Loucy (cell line): ENCODE data around the gene KLHL17.
"Not testable (repeated sequence)": the region's sequence is repeated elsewhere in the genome, so short reads cannot be mapped to it uniquely, and the experiment has no call there.

Experiments
- H2AFZ ChIP-seq: fragments of 200-600 bp; sonication (generic); 2 replicates; pipeline ENCODE4 v1.6.0; 2016; ENCODE audit warnings: antibody characterized with exemption, mild to moderate bottlenecking, low read length, moderate library complexity
- H3F3A ChIP-seq: fragments of 200-600 bp; 2 replicates; pipeline ENCODE4 v1.6.0; 2016; ENCODE audit warnings: antibody characterized with exemption, low read depth, mild to moderate bottlenecking
- H3K27me3 ChIP-seq: fragments of 200-600 bp; sonication (generic); 2 replicates; pipeline ENCODE4 v1.6.1; 2014; ENCODE audit warnings: low read length, mild to moderate bottlenecking; ENCODE audit not compliant: insufficient read depth, poor library complexity, severe bottlenecking
- H3K36me3 ChIP-seq: fragments of 200-600 bp; sonication (generic); 2 replicates; pipeline ENCODE4 v1.6.1; 2016; ENCODE audit warnings: low read length; ENCODE audit not compliant: insufficient read depth
- H3K4me1 ChIP-seq: fragments of 200-600 bp; sonication (generic); 2 replicates; pipeline ENCODE4 v1.5.1; 2014; ENCODE audit warnings: low read length, mild to moderate bottlenecking; ENCODE audit not compliant: insufficient read depth, poor library complexity, severe bottlenecking
- H3K4me2 ChIP-seq: fragments of 200-600 bp; sonication (generic); 2 replicates; pipeline ENCODE4 v1.6.0; 2014; ENCODE audit warnings: antibody characterized with exemption, low read length, low read depth, mild to moderate bottlenecking; ENCODE audit not compliant: poor library complexity, severe bottlenecking
- H3K4me3 ChIP-seq: fragments of 200-600 bp; sonication (generic); 2 replicates; pipeline ENCODE4 v1.5.1; 2014; ENCODE audit warnings: low read length, mild to moderate bottlenecking, mixed read lengths; ENCODE audit not compliant: poor library complexity, severe bottlenecking
- H3K79me2 ChIP-seq: fragments of 200-600 bp; sonication (generic); 2 replicates; pipeline ENCODE4 v1.6.1; 2014; ENCODE audit warnings: low read length; ENCODE audit not compliant: insufficient read depth
- H3K9ac ChIP-seq: fragments of 200-600 bp; sonication (generic); 2 replicates; pipeline ENCODE4 v1.6.0; 2014; ENCODE audit warnings: mild to moderate bottlenecking, low read depth, low read length, moderate library complexity; ENCODE audit not compliant: poor library complexity, severe bottlenecking
- H3K9me2 ChIP-seq: fragments of 200-600 bp; sonication (generic); replicated peaks from 2 replicates; pipeline ENCODE4 v1.6.1; 2016; ENCODE audit warnings: low read depth, low read length, mixed read lengths
- H3K9me3 ChIP-seq: fragments of 200-600 bp; sonication (generic); 2 replicates; pipeline ENCODE4 v1.6.1; 2014; ENCODE audit warnings: mild to moderate bottlenecking, antibody characterized with exemption, low read length, low read depth; ENCODE audit not compliant: insufficient read depth
- H4K20me1 ChIP-seq: fragments of 200-600 bp; sonication (generic); 2 replicates; pipeline ENCODE4 v1.6.0; 2014; ENCODE audit warnings: antibody characterized with exemption, low read length, mild to moderate bottlenecking; ENCODE audit not compliant: insufficient read depth, poor library complexity, severe bottlenecking
- EZH2phosphoT487 ChIP-seq: fragments of 200-600 bp; IDR thresholded peaks from 2 replicates; pipeline ENCODE4 v1.6.1; 2018; ENCODE audit warnings: antibody characterized with exemption, mild to moderate bottlenecking, moderate library complexity, borderline replicate concordance
- TF ChIP-seq, protein P1 (sequence below): fragments of 200-600 bp; sonication (generic); conservative IDR thresholded peaks from 2 replicates; pipeline ENCODE4 v1.5.1; 2014; ENCODE audit warnings: mild to moderate bottlenecking, antibody characterized with exemption, low read length

The KLHL17 gene

DNA sequence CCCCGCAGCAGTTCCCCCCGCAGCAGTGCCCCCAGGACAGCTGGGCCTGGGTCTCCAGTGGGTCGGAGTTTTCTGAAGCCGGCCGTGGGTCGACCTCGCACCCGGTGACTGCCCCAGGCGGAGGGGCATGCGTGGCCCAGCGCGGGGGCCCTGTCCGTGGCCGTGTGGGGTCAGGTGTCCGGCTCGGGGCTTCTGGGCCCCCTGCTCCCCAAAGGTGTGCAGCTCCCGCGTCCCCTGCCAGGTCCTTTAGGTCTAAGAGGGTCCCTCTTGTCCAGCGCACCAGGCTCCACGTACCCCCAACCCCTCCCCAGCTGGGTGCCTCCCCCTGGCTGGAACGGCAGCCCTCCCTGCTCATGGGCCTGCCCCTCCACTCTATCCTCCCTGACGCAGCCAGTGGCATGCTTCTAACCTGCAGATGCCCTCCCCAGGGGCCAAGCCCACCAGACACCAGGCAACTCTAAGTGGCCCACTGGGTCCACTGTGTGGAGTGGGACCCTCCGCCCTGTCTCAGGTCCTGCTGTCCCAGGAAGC lies 45.5 kb downstream of the KLHL17 start:
- H3K9ac ChIP-seq = peak overlapping the region; percentile 66
- peak overlapping the region; percentile 62 for H3K4me3 ChIP-seq
- TF ChIP-seq, protein P1, sequence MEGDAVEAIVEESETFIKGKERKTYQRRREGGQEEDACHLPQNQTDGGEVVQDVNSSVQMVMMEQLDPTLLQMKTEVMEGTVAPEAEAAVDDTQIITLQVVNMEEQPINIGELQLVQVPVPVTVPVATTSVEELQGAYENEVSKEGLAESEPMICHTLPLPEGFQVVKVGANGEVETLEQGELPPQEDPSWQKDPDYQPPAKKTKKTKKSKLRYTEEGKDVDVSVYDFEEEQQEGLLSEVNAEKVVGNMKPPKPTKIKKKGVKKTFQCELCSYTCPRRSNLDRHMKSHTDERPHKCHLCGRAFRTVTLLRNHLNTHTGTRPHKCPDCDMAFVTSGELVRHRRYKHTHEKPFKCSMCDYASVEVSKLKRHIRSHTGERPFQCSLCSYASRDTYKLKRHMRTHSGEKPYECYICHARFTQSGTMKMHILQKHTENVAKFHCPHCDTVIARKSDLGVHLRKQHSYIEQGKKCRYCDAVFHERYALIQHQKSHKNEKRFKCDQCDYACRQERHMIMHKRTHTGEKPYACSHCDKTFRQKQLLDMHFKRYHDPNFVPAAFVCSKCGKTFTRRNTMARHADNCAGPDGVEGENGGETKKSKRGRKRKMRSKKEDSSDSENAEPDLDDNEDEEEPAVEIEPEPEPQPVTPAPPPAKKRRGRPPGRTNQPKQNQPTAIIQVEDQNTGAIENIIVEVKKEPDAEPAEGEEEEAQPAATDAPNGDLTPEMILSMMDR = no peak
- no peak for TF ChIP-seq EZH2phosphoT487
- no peaks in the 10 kb centered on the region for H3K9me2 ChIP-seq
- H4K20me1 ChIP-seq = no peaks in the 10 kb centered on the region
- H3K36me3 ChIP-seq = no peaks in the 10 kb centered on the region
- no peaks in the 10 kb centered on the region for H3F3A ChIP-seq
- H3K4me2 ChIP-seq = peak overlapping the region; percentile 86
- no peaks in the 10 kb centered on the region for H3K9me3 ChIP-seq
- no peaks in the 10 kb centered on the region for H3K27me3 ChIP-seq
- no peak overlapping the region for H2AFZ ChIP-seq
- peaks cover 49% of the 10 kb centered on the region for H3K4me1 ChIP-seq
- peaks cover 18% of the 10 kb centered on the region; the same call in 1 of the 2 replicates for H3K79me2 ChIP-seq

DNA sequence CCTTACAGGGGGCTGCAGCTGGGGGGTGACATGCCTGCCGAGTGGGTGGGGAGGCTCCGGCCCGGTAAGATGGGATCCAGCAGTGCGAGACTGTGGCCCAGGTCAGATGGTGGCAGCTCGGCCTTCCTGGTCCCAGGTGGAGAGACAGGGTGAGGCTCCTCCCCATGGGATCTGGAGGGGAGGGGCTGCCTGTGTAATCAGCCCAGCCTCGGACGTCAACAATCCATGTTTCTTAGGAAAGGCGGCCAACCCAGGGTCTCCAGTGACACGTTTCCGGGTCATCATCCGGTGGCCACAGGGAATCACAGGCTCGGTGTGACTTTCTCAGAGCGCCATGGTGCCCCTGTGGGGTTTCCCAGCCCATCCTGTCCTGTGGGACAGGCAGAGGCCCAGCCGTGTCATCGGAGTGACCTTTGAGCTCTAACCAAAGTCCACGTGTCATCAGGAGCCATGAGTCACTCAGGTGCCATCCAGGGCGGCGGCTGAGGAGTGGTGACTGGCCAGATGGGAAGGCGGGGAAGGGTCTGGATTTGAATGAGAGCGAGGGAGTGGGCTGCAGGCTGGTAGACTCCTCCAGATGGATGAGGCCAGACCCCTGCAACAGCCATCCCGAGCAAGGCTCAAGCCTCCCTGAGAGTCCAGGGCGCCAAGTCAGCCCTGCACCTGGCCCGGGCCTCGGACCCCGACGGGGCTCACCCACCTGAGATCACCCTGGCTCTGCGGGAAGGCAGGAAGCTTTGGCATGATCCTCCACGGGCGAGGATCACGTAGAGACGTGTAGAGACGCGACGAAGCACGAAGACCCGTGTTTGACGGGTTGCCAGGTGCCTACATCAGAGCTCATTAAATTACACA lies 46.1 kb downstream of the KLHL17 start:
- no peaks in the 10 kb centered on the region for H3K36me3 ChIP-seq
- TF ChIP-seq EZH2phosphoT487 = no peak
- TF ChIP-seq, protein P1 = no peak
- H3F3A ChIP-seq = no peaks in the 10 kb centered on the region
- H3K4me1 ChIP-seq = peaks cover 42% of the 10 kb centered on the region
- no peak overlapping the region for H3K4me2 ChIP-seq
- H3K9me2 ChIP-seq = no peaks in the 10 kb centered on the region
- H3K4me3 ChIP-seq = no peak overlapping the region
- no peaks in the 10 kb centered on the region for H4K20me1 ChIP-seq
- peak overlapping the region; percentile 66 for H3K9ac ChIP-seq
- H3K79me2 ChIP-seq = peaks cover 11% of the 10 kb centered on the region; the same call in 1 of the 2 replicates
- H2AFZ ChIP-seq = no peak overlapping the region
- no peaks in the 10 kb centered on the region for H3K9me3 ChIP-seq
- H3K27me3 ChIP-seq = no peaks in the 10 kb centered on the region

DNA sequence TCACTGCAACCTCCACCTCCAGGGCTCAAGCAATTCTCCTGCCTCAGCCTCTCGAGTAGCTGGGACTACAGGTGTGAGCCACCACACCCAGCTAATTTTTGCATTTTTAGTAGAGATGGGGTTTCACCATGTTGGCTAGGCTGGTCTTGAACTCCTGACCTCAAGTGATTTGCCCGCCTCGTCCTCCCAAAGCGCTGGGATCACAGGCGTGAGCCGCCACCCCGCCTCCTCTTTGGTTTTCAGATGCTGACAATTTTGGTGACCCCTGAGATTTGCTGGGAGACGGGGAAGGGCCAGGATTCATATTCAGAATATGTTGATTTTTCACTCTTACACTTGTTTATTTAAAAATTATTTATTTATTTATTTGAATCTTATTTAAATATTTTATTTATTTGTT lies 49.7 kb downstream of the KLHL17 start:
- H3K4me2 ChIP-seq, H3K9ac ChIP-seq, H3K27me3 ChIP-seq, H2AFZ ChIP-seq, H4K20me1 ChIP-seq, H3K79me2 ChIP-seq, H3F3A ChIP-seq, H3K36me3 ChIP-seq, H3K9me3 ChIP-seq, H3K9me2 ChIP-seq, H3K4me3 ChIP-seq: not testable (repeated sequence)
- peaks cover 38% of the 10 kb centered on the region for H3K4me1 ChIP-seq
